H1 (cell line): ENCODE data around the gene ARMC9. TPM values are rescaled to one million over a fixed set of nuclear protein-coding genes. Genes with fewer than 3 reads are reported as not detected.

Experiments
- CTCF ChIA-PET: fragments of 300-600 bp; sonication (Branson Sonifier 250); formaldehyde crosslinking; loops from one replicate; lab custom pipeline; 2021; ENCODE audit not compliant: partially characterized antibody; lab: Charles Lee
- POLR2A ChIA-PET: fragments of 300-600 bp; sonication (Branson Sonifier 250); formaldehyde crosslinking; loops from one replicate; lab custom pipeline; 2021; ENCODE audit warnings: inconsistent platforms; ENCODE audit not compliant: partially characterized antibody; lab: Charles Lee
- DNase-seq, 2 experiments: peaks; one replicate each; pipeline versions ENCODE4 v3.0.0 to v3.0.0-alpha.2; 2010 to 2022; ENCODE audit warnings: low spot score in 2 of 2, low read depth in 1 of 2, mixed read lengths in 1 of 2
- FAIRE-seq: peaks from 2 replicates; lab custom pipeline; 2011; peaks lifted over from hg19 to GRCh38; lab: Jason Lieb, UNC
- H2AFZ ChIP-seq: 2 replicates; pipeline ENCODE4 v1.8.1; 2012; ENCODE audit warnings: low read length, inconsistent platforms
- H2AK5ac ChIP-seq: 2 replicates; pipeline ENCODE4 v1.6.1; 2013; ENCODE audit warnings: low read depth, low read length
- H2BK120ac ChIP-seq: replicated peaks from 2 replicates; pipeline ENCODE3; 2013; ENCODE audit warnings: low read depth, low read length, inconsistent platforms
- H2BK12ac ChIP-seq: 2 replicates; pipeline ENCODE4 v1.6.1; 2013; ENCODE audit warnings: low read depth, low read length
- H2BK15ac ChIP-seq: 2 replicates; pipeline ENCODE4 v1.6.1; 2013; ENCODE audit warnings: low read length
- H2BK20ac ChIP-seq: 2 replicates; pipeline ENCODE4 v1.6.1; 2013; ENCODE audit warnings: low read length
- H2BK5ac ChIP-seq: 2 replicates; pipeline ENCODE4 v1.6.1; 2013; ENCODE audit warnings: low read depth, low read length
- H3K14ac ChIP-seq: 2 replicates; pipeline ENCODE4 v1.6.1; 2013; ENCODE audit warnings: inconsistent platforms; ENCODE audit not compliant: insufficient read length
- H3K18ac ChIP-seq: 2 replicates; pipeline ENCODE4 v1.6.1; 2013; ENCODE audit warnings: low read length; ENCODE audit errors: extremely low read depth
- H3K23ac ChIP-seq: 2 replicates; pipeline ENCODE4 v1.6.1; 2013; ENCODE audit warnings: inconsistent platforms; ENCODE audit not compliant: insufficient read length
- H3K23me2 ChIP-seq: 2 replicates; pipeline ENCODE4 v1.6.1; 2013; ENCODE audit warnings: low read depth, low read length
- H3K27ac ChIP-seq: 2 replicates; pipeline ENCODE4 v1.6.1; 2011; ENCODE audit warnings: low read depth, low read length, inconsistent platforms
- H3K27me3 ChIP-seq, 4 experiments: replicated peaks in 1 of 4; 1 replicate in 1 of 4; 2 replicates in 3 of 4; pipeline versions ENCODE4 v1.6.1 to v1.8.1; 2011 to 2013; ENCODE audit warnings: low read length in 3 of 4, mild to moderate bottlenecking in 3 of 4, inconsistent platforms in 2 of 4, mixed read lengths in 2 of 4, moderate library complexity in 1 of 4; ENCODE audit not compliant: control insufficient read depth in 3 of 4, insufficient read depth in 3 of 4; ENCODE audit errors: extremely low read depth in 1 of 4
- H3K36me3 ChIP-seq, 4 experiments: 2 replicates each; pipeline versions ENCODE4 v1.6.1 to v1.8.1; 2011 to 2013; ENCODE audit warnings: mild to moderate bottlenecking in 4 of 4, low read length in 3 of 4, moderate library complexity in 2 of 4, control low read depth in 1 of 4, inconsistent platforms in 1 of 4; ENCODE audit not compliant: insufficient read depth in 4 of 4, control insufficient read depth in 2 of 4
- H3K4ac ChIP-seq: replicated peaks from 2 replicates; pipeline ENCODE3; 2013; ENCODE audit warnings: low read length, low read depth, mixed read lengths, inconsistent platforms; ENCODE audit not compliant: insufficient read length
- H3K4me1 ChIP-seq, 4 experiments: replicated peaks in 1 of 4; 1 replicate in 1 of 4; 2 replicates in 3 of 4; pipeline versions ENCODE4 v1.6.1 to v1.8.1; 2011 to 2013; ENCODE audit warnings: low read length in 3 of 4, inconsistent platforms in 2 of 4, mixed read lengths in 1 of 4; ENCODE audit not compliant: insufficient read depth in 4 of 4, control insufficient read depth in 3 of 4
- H3K4me2 ChIP-seq, 2 experiments: 2 replicates each; pipeline versions ENCODE4 v1.6.1 to v1.8.1; 2011 to 2013; ENCODE audit warnings: low read depth in 2 of 2, low read length in 2 of 2, control low read depth in 1 of 2, inconsistent platforms in 1 of 2, mild to moderate bottlenecking in 1 of 2; ENCODE audit not compliant: insufficient read depth in 1 of 2
- H3K4me3 ChIP-seq, 4 experiments: fragments of 200-600, 300-600 bp in 1 of 4; sonication (generic), shearing (Covaris generic), sonication (Bioruptor Twin) in 1 of 4; 2 replicates each; pipeline versions ENCODE4 v1.5.1 to v1.8.1; 2011 to 2016; ENCODE audit warnings: low read length in 4 of 4, low read depth in 3 of 4, control low read depth in 2 of 4, inconsistent platforms in 2 of 4, mild to moderate bottlenecking in 2 of 4, mixed read lengths in 1 of 4, moderate library complexity in 1 of 4; ENCODE audit not compliant: insufficient read depth in 2 of 4; ENCODE audit errors: extremely low read depth in 1 of 4
- H3K56ac ChIP-seq: replicated peaks from 2 replicates; pipeline ENCODE3; 2013; ENCODE audit warnings: low read depth, mild to moderate bottlenecking, mixed read lengths, low read length, inconsistent platforms; ENCODE audit not compliant: insufficient read length
- H3K79me1 ChIP-seq: 2 replicates; pipeline ENCODE4 v1.6.1; 2013; ENCODE audit warnings: low read depth, low read length, control low read depth
- H3K79me2 ChIP-seq, 2 experiments: 2 replicates each; pipeline versions ENCODE4 v1.6.1 to v1.8.1; 2012 to 2013; ENCODE audit warnings: low read length in 2 of 2, mild to moderate bottlenecking in 2 of 2, inconsistent platforms in 1 of 2; ENCODE audit not compliant: insufficient read depth in 2 of 2, control insufficient read depth in 1 of 2
- H3K9ac ChIP-seq, 4 experiments: replicated peaks in 1 of 4; 1 replicate in 1 of 4; 2 replicates in 3 of 4; pipeline versions ENCODE4 v1.6.1 to v1.8.1; 2011 to 2013; ENCODE audit warnings: low read depth in 3 of 4, low read length in 3 of 4, control low read depth in 2 of 4, mild to moderate bottlenecking in 2 of 4, moderate library complexity in 2 of 4, inconsistent platforms in 1 of 4; ENCODE audit errors: extremely low read depth in 1 of 4
- H3K9me3 ChIP-seq, 2 experiments: 2 replicates each; pipeline versions ENCODE4 v1.6.1 to v1.8.1; 2012 to 2013; ENCODE audit warnings: mild to moderate bottlenecking in 2 of 2, moderate library complexity in 2 of 2, control low read depth in 1 of 2, inconsistent platforms in 1 of 2, low read depth in 1 of 2, low read length in 1 of 2, mixed read lengths in 1 of 2; ENCODE audit not compliant: insufficient read depth in 2 of 2
- H4K20me1 ChIP-seq, 2 experiments: replicated peaks in 1 of 2; 2 replicates each; pipeline versions ENCODE3 to v1.8.1; 2011 to 2013; ENCODE audit warnings: inconsistent platforms in 2 of 2, low read length in 2 of 2, mild to moderate bottlenecking in 1 of 2; ENCODE audit not compliant: insufficient read depth in 2 of 2, control insufficient read depth in 1 of 2
- H4K5ac ChIP-seq: 2 replicates; pipeline ENCODE4 v1.6.1; 2013; ENCODE audit warnings: low read length, low read depth, mixed read lengths, inconsistent platforms; ENCODE audit not compliant: insufficient read length
- H4K8ac ChIP-seq: 2 replicates; pipeline ENCODE4 v1.8.0; 2013; ENCODE audit warnings: mild to moderate bottlenecking, moderate library complexity, low read length, inconsistent platforms; ENCODE audit not compliant: insufficient read depth; ENCODE audit errors: extremely low read depth
- H4K91ac ChIP-seq: replicated peaks from 2 replicates; pipeline ENCODE3; 2013; ENCODE audit warnings: low read length, mixed read lengths, inconsistent platforms; ENCODE audit not compliant: insufficient read length
- WGBS, 2 experiments: shearing (Covaris generic) in 1 of 2; methylation state at CpG; one replicate each; pipeline versions ENCODE4 v1.1.6 to v1.1.7; 2013 to 2015; ENCODE audit warnings: low lambda C conversion rate in 2 of 2, mixed read lengths in 2 of 2, inconsistent platforms in 1 of 2, low coverage in 1 of 2, missing lambda C conversion rate in 1 of 2; ENCODE audit not compliant: insufficient replicate concordance in 2 of 2, insufficient coverage in 1 of 2, insufficient read length in 1 of 2; ENCODE audit errors: extremely low coverage in 1 of 2, missing lambda C conversion rate in 1 of 2; 5-methylcytosine and 5-hydroxymethylcytosine counted together
- polyA plus RNA-seq, 7 experiments: library from polyadenylated mRNA; depleted of rRNA in 3 of 7; stranded (reverse) in 5 of 7; unstranded in 2 of 7; fragments of >200 nt in 5 of 7; fragments of 200-250 nt in 2 of 7; gene quantifications; 1 replicate in 5 of 7; 2 replicates in 1 of 7; 4 replicates in 1 of 7; pipeline versions ENCODE4 v1.2.1 to v1.2.3, GENCODE V29; 2011 to 2013; ENCODE audit warnings: missing spikeins in 2 of 7, mixed read lengths in 2 of 7
- total RNA-seq: library from RNA; stranded (reverse); fragmentation: NEBNext Ultra II Directional; extraction: Animal tissue kit (Norgen Biotek cat#: 25700); gene quantifications from 2 replicates; pipeline ENCODE4 v1.2.1, GENCODE V29; 2021

ARMC9 gene
- total and polyA plus RNA-seq, 2 of the 8 experiments (the other 6 are each of a cell fraction or from before 2014, with no cell fraction given) = 23.2 to 36.1 TPM

DNA sequence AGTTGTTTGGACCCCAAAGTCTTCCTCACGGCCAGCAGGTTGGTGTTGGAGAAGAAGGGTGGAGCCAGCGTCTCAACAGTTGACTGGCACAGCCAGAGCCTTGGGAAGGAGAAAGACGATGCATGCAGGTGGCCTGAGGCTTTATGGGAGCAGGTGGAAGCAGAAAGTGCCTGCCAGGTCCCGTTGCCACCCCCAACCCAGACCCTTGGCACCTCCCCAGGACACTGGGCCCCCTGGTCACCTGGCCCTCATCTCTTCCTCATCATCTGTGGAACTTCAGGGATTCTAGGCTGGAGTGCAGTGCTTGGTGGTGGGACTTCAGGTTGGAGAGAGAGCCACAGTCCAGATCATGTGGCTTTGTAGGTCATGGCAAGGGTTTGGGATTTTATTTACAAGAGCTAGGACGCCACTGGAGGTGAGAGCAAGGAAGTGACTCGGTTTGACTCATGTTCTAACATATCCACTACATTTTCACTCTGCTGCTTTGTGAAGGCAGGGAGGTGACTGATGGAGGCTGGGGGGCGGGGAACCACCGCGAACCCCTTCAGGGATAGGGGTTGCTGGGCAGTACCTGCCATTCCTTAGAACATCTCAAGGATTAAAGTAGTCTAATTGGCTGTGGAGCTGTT is 134.6 kb downstream of the ARMC9 start:
- FAIRE-seq (no peak), DNase-seq (no peak)
- H3K9me3 ChIP-seq = no peaks in the 10 kb centered on the region
- no peak overlapping the region for H2BK15ac ChIP-seq
- no peak overlapping the region for H3K14ac ChIP-seq
- no peak overlapping the region for H3K23ac ChIP-seq
- H3K79me2 ChIP-seq = no peaks in the 10 kb centered on the region
- no peak overlapping the region for H2BK12ac ChIP-seq
- no peak overlapping the region for H2BK20ac ChIP-seq
- H2BK5ac ChIP-seq = no peak overlapping the region
- H3K9ac ChIP-seq = no peak overlapping the region
- H3K4me2 ChIP-seq = no peak overlapping the region
- H3K56ac ChIP-seq = no peak overlapping the region
- ChIA-PET POLR2A (no interaction called here), CTCF (interaction anchor here (1.3 to 3.2 kb wide), 5 partner anchors 36 to 77 kb away, joined by 3 to 11 read pairs (median 6); no protein-coding TSS in a partner anchor)
- no peak overlapping the region for H3K27ac ChIP-seq
- H3K4me1 ChIP-seq = peaks cover 0 to 3% (median 1%) of the 10 kb centered on the region in 4 experiments; a peak in 2 of 7 replicates
- WGBS, 2 experiments = 94% methylated on average over 9 of the region's 9 CpGs; no CpG with 5 or more reads in 1 of the 2 experiments
- H4K8ac ChIP-seq = no peak overlapping the region
- H3K4me3 ChIP-seq = no peak overlapping the region
- no peaks in the 10 kb centered on the region for H3K23me2 ChIP-seq
- no peaks in the 10 kb centered on the region for H3K27me3 ChIP-seq
- H3K4ac ChIP-seq = no peak overlapping the region
- H3K36me3 ChIP-seq = peaks cover 0 to 4% (median 3%) of the 10 kb centered on the region in 4 experiments; a peak in 2 of 8 replicates
- H2AFZ ChIP-seq = no peak overlapping the region
- H4K5ac ChIP-seq = no peak overlapping the region
- H2BK120ac ChIP-seq = no peak overlapping the region
- no peak overlapping the region for H3K18ac ChIP-seq
- H4K91ac ChIP-seq = no peak overlapping the region
- H3K79me1 ChIP-seq = no peaks in the 10 kb centered on the region
- no peaks in the 10 kb centered on the region for H4K20me1 ChIP-seq
- no peak overlapping the region for H2AK5ac ChIP-seq
